ENCODE data around the gene ICA1.

The ICA1 gene

GRCh38 chr7:8094164-8095140, 167.5 kb downstream of the ICA1 start:
- TF ChIP-seq JUND (IDR thresholded peaks at IDR 0.05; ENCODE audit: low read depth), result no peak
- in situ Hi-C loops (cut with HindIII; ENCODE audit: low pct_unique_long_range_greater_than_20kb, low sequenced_read_pairs), result no loop called here
- no peak for DNase-seq (ENCODE audit: low read depth in 1 of 2, low spot score in 1 of 2)

GRCh38 chr7:8092140-8092539, 169.8 kb downstream of the ICA1 start:
- DNase-seq (ENCODE audit: low read depth in 1 of 2, low spot score in 1 of 2), result no peak
- in situ Hi-C loops (cut with HindIII; ENCODE audit: low pct_unique_long_range_greater_than_20kb, low sequenced_read_pairs), result no loop called here
- no peak for TF ChIP-seq JUND (IDR thresholded peaks at IDR 0.05; ENCODE audit: low read depth)

GRCh38 chr7:8089036-8089780, 172.8 kb downstream of the ICA1 start:
- DNase-seq (ENCODE audit: low read depth in 1 of 2, low spot score in 1 of 2), result no peak
- no peak for TF ChIP-seq JUND (IDR thresholded peaks at IDR 0.05; ENCODE audit: low read depth)
- in situ Hi-C loops (cut with HindIII; ENCODE audit: low pct_unique_long_range_greater_than_20kb, low sequenced_read_pairs), result no loop called here

- TF ChIP-seq JUND (IDR thresholded peaks at IDR 0.05; ENCODE audit: low read depth), result no peak
- in situ Hi-C loops (cut with HindIII; ENCODE audit: low pct_unique_long_range_greater_than_20kb, low sequenced_read_pairs), result no loop called here
- no peak for DNase-seq (ENCODE audit: low read depth in 1 of 2, low spot score in 1 of 2)
These were observed 175.7 kb downstream of the ICA1 start for GRCh38 chr7:8086239-8086638.

- DNase-seq (ENCODE audit: low read depth in 1 of 2, low spot score in 1 of 2), result no peak
- in situ Hi-C loops (cut with HindIII; ENCODE audit: low pct_unique_long_range_greater_than_20kb, low sequenced_read_pairs), result no loop called here
- TF ChIP-seq JUND (IDR thresholded peaks at IDR 0.05; ENCODE audit: low read depth), result no peak
These were observed 176.5 kb downstream of the ICA1 start for GRCh38 chr7:8085420-8085819.

GRCh38 chr7:8084836-8085235, 177.1 kb downstream of the ICA1 start:
- DNase-seq (ENCODE audit: low read depth in 1 of 2, low spot score in 1 of 2), result no peak
- in situ Hi-C loops (cut with HindIII; ENCODE audit: low pct_unique_long_range_greater_than_20kb, low sequenced_read_pairs), result no loop called here
- TF ChIP-seq JUND (IDR thresholded peaks at IDR 0.05; ENCODE audit: low read depth), result no peak

GRCh38 chr7:8082762-8083161, 179.2 kb downstream of the ICA1 start:
- DNase-seq (ENCODE audit: low read depth in 1 of 2, low spot score in 1 of 2), result no peak
- in situ Hi-C loops (cut with HindIII; ENCODE audit: low pct_unique_long_range_greater_than_20kb, low sequenced_read_pairs), result no loop called here
- TF ChIP-seq JUND (IDR thresholded peaks at IDR 0.05; ENCODE audit: low read depth), result no peak

- in situ Hi-C loops (cut with HindIII; ENCODE audit: low pct_unique_long_range_greater_than_20kb, low sequenced_read_pairs), result no loop called here
- TF ChIP-seq JUND (IDR thresholded peaks at IDR 0.05; ENCODE audit: low read depth), result no peak
These were observed 183.5 kb downstream of the ICA1 start for GRCh38 chr7:8078418-8078817.

GRCh38 chr7:8070451-8071180, 191.4 kb downstream of the ICA1 start:
- in situ Hi-C loops (cut with HindIII; ENCODE audit: low pct_unique_long_range_greater_than_20kb, low sequenced_read_pairs), result no loop called here
- no peak for DNase-seq (ENCODE audit: low read depth in 1 of 2, low spot score in 1 of 2)
- TF ChIP-seq JUND (IDR thresholded peaks at IDR 0.05; ENCODE audit: low read depth), result no peak

More at GRCh38 chr7:8078418-8078817, 183.5 kb downstream of the ICA1 start:
- DNase-seq (ENCODE audit: low read depth in 1 of 2, low spot score in 1 of 2), result no peak

GRCh38 chr7:8068892-8069686, 192.9 kb downstream of the ICA1 start:
- in situ Hi-C loops (cut with HindIII; ENCODE audit: low pct_unique_long_range_greater_than_20kb, low sequenced_read_pairs), result no loop called here
- TF ChIP-seq JUND (IDR thresholded peaks at IDR 0.05; ENCODE audit: low read depth), result no peak
- no peak for DNase-seq (ENCODE audit: low read depth in 1 of 2, low spot score in 1 of 2)

- no peak for TF ChIP-seq JUND (IDR thresholded peaks at IDR 0.05; ENCODE audit: low read depth)
- in situ Hi-C loops (cut with HindIII; ENCODE audit: low pct_unique_long_range_greater_than_20kb, low sequenced_read_pairs), result no loop called here
- no peak for DNase-seq (ENCODE audit: low read depth in 1 of 2, low spot score in 1 of 2)
These were observed 196.6 kb downstream of the ICA1 start for GRCh38 chr7:8065356-8065813.

- no peak for TF ChIP-seq JUND (IDR thresholded peaks at IDR 0.05; ENCODE audit: low read depth)
- DNase-seq (ENCODE audit: low read depth in 1 of 2, low spot score in 1 of 2), result no peak
- in situ Hi-C loops (cut with HindIII; ENCODE audit: low pct_unique_long_range_greater_than_20kb, low sequenced_read_pairs), result no loop called here
These were observed 197.1 kb downstream of the ICA1 start for GRCh38 chr7:8064828-8065227.
